GM13977 (cell line): ENCODE measurements around the gene ISG15.

Experiments
- DNase-seq: peaks from one replicate; pipeline ENCODE4 v3.0.0; 2012; ENCODE audit warnings: low spot score
- in situ Hi-C: fragments of 300-500 bp; cut with MboI; formaldehyde crosslinking; loops from one replicate; pipeline ENCODE4 v1.12.0; 2022; ENCODE audit warnings: low sequenced_read_pairs, low pct_unique_long_range_greater_than_20kb, mixed read lengths, inconsistent platforms; ENCODE audit not compliant: unreplicated experiment
- TF ChIP-seq, protein P1 (sequence below): IDR thresholded peaks from 2 replicates; pipeline ENCODE4 v1.5.1; 2012; ENCODE audit warnings: mild to moderate bottlenecking, control low read depth; ENCODE audit not compliant: insufficient read depth; ENCODE audit errors: extremely low read depth, missing control alignments

ISG15 gene

DNA sequence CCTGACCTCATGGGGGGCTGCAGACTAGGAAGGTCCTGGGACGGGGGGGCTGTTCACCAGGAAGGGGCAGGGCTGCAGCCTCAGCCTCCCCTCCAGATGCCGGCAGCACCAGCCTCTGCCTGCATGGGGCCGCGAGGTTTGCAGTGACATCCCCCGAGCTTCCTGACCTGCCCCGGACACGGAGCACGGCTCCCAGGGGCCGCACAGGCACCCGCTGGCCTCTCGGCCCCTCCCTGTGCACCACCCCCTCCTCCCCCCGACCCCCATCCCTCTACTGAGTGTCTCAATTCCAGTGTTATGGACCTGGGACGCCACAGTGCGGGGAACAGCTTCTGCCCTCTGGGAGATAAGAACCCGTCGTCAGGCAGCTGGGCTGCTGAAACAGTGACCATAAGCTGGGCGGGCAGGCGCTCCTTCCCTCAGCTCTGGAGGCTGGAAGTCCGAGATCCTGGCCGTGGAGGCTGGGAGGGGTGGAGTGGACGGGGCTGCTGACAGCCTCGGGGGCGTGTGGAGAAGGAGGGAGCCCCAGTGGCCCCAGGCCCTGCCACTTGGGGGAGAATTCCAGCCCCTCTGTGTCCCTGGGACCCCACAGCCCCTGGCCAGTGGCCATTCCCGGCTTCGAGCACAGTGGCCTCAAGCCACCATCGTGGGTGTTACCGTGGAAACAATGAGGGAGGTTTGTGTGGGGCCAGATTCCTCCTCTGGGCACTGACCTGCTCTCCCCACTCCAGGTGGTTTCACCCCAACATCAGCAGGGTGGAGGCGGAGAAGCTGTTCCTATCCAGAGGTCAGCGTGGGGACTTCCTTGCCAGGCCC, 49.3 kb downstream of the ISG15 start:
- in situ Hi-C loops: no loop called here
- TF ChIP-seq, protein P1, sequence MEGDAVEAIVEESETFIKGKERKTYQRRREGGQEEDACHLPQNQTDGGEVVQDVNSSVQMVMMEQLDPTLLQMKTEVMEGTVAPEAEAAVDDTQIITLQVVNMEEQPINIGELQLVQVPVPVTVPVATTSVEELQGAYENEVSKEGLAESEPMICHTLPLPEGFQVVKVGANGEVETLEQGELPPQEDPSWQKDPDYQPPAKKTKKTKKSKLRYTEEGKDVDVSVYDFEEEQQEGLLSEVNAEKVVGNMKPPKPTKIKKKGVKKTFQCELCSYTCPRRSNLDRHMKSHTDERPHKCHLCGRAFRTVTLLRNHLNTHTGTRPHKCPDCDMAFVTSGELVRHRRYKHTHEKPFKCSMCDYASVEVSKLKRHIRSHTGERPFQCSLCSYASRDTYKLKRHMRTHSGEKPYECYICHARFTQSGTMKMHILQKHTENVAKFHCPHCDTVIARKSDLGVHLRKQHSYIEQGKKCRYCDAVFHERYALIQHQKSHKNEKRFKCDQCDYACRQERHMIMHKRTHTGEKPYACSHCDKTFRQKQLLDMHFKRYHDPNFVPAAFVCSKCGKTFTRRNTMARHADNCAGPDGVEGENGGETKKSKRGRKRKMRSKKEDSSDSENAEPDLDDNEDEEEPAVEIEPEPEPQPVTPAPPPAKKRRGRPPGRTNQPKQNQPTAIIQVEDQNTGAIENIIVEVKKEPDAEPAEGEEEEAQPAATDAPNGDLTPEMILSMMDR: no peak
- DNase-seq: no peak

DNA sequence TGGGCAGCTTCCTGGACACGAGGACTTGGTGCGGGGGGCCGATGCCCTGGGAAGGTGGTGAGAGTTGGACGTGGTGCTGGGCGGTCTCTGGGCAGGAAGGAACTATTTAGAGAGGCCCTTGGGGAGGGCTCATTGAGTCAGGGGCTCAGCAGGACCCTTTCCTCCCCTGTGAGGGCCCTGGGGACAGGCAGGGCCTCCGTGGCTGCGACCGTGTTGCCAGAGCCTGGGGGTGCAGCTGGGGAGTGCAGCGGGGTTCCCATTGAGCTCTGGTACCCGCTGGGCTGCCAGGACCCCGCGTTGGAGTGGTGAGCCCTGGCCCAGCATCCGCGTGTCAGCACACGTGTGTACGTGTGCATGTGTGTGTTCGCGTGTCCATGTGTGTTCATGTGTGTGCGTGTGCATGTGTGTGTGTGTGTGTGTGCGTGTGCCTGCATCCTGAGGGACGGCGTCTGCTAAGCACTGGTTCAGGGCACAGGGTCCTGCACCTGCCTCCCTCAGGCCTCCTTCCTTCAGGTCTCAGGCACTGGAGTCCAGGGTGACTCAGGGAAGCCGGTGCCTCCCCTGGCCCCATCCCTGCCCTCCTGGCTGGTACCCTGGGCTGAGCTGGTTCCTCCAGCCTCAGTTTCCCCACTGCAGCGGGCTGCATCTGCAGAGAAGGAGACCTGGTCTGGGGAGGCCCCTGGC, 50.1 kb downstream of the ISG15 start:
- in situ Hi-C loops: no loop called here
- TF ChIP-seq, protein P1: no peak
- no peak for DNase-seq
